Activated CD4-positive, alpha-beta T cell treated with anti-CD3 and anti-CD28 coated beads, Interleukin-2, Interleukin-6, amounts not matched to agents 100 ng/mL and 50 ng/mL, durations not matched to agents 16 hours and 8 hours (primary cell): ENCODE measurements around the gene GRIN2C.

Source experiments
- DNase-seq: peaks from one replicate; pipeline ENCODE4 v3.0.0-alpha.2; 2020

GRIN2C gene

GRCh38 chr17:74818291-74818938 lies 41.3 kb downstream of the GRIN2C start:
- DNase-seq = no peak

DNA sequence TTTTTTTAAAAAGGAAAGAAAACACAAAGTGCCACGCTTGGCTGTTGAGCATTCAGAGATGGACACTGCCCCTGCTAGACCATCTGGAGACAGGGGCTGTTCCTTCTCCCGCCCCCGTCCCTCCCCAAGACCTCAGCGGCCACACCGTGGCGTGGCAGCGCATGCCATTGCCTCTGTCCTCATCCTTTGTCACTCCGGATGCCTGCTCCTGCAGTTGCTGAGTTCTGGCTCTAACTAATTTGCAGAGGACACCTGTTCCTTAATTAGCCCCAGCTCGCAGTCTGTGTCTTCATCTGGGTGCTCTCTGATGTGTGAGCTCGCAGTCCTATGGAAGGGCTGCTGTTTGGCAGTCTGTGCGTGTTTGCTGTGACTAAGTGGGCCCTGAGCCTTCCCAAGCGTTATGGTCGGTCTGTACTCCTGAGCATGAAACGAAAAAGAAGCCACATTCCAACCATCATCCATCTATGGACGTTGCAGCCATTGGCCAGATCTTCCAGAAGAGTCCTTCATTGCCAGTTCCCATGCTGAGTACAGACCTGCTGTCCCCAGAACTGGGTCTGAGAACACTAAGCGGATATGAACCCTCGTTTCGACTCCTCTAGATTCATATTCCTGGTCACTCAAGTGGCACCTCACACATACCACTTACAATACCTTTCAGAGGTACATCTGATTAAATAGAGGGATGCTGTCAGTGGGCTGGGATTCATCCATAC lies 42.6 kb downstream of the GRIN2C start:
- no peak for DNase-seq

DNA sequence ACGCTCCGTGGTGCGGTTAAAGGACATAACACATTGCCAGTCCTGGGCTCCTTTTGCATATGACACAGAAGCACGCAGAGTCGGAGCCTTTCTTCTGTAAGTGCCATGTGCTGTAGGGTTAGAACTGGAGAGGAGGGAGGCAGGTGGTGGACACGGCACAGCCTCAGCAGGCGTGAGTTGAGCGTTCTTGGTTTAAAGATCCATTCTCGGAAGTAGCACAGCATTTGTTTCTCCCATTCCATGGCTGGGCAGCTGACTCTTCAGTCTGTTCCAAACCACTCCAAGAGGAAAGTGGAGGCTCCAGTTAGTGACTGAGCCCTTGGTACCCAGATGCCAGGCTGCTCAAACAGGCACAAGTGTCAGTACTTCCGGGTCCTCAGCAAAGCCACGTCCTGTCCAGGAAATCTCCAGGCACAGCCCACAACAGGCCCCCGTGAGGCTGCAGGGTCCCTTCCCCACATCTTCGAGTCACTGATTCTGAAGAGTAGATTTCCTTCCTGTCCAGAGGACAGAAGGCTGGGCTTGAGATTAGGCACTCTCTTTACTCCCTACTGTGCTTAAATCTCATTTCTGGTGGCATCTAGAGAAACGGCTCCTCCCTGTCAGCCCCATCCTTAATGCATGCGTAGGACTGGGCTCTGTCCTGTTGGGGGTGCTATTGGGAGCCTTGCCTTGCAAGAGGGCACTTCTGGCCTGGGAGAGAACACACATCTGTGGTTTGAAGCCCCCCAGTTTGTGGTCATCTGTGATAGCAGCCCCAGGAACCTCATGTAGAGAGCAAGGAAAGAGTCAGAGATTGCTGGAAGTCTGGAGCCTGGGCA lies 43.9 kb downstream of the GRIN2C start:
- peak; percentile 8 for DNase-seq

GRCh38 chr17:74815067-74815466 lies 44.6 kb downstream of the GRIN2C start:
- no peak for DNase-seq

DNA sequence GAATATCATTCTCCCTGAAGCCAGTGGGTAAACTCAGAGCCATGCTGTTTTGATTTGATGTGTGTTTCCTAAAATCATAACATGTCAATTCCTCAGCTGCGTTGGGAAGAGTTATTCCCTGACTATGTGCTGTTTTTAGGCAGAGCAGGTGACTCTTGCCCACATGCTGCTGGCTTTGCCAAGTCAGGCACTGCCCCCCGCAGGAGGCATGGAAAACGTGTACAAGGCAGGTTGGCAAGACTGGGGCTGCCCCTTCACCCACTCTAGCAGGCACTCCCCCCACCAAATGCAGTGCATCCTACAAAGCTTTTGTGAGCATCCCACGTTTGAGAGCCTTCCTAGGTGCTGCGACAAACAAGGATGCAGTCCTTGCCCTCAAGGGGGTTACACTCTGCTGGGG lies 45.2 kb downstream of the GRIN2C start:
- DNase-seq = no peak

GRCh38 chr17:74812109-74813009 lies 47.3 kb downstream of the GRIN2C start:
- no peak for DNase-seq

DNA sequence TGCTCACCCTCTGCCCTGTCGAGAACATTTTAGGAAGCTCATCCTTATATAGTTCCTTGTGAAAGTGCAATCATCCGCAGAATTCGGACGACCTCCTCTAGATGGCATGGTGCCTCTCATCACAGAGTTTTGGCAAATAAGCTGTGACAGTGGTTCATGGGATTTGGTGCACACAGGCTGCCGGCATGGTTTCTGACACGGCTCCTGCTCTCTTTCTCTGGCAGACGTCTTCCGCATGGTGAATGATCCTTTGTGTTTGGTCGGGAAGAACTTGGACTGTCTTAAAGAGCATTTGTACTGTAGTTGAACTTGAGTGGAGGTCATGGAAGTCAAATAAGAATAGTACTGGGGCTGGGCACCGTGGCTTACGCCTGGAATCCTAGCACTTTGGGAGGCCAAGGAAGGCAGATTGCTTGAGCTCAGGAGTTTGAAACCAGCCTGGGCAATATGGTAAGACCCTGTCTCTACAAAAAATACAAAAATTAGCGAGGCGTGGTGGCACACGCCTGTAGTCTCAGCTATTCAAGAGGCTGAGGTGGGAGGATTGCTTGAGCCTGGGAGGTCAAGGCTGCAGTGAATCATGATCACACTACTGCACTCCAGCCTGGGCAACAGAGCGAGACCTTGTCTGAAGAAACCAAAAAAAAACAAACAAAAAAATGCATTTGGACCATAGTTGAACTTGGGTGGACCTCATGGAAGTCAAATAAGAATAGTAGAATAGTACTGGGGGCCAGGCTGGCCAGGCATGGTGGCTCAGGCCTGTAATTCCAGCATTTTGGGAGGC lies 48.8 kb downstream of the GRIN2C start:
- no peak for DNase-seq

DNA sequence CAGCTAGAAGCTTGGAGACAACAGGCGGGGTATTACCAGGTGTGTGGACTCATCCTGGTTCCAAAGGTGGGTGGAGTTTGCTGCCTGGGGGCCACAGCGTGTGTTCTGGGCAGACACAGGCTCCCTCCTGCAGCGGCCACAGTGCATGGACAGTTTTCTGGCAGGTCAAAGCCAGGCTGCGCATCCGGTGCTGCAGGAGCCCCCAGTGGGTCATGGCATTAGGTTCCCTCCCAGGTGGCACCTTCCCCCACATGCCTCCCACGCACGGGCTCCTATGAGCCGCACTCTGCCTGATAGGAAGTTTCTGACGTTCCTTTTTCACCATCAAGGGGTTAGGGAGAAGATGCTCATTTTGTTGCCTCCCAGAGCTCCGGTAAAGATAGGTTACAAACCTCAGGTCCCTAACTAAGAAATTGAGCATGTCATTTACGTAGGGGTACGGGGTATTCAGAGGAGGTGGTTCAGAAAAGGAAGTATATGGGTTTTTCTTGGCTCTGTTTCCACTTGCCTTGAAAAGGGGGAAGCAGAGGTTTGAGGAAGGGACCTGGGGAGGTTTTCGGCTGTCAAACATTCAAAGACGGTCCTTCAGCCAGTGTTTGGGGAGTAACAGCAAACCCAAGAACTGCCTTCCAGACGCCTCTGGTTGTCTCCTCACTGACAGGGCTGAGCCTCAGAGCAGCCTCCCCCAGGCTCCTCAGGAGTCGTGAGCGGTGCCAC lies 50.8 kb downstream of the GRIN2C start:
- no peak for DNase-seq

- no peak for DNase-seq
Observed at GRCh38 chr17:74807925-74808324, 51.8 kb downstream of the GRIN2C start.

- DNase-seq = no peak
Observed at GRCh38 chr17:74807441-74807840, 52.2 kb downstream of the GRIN2C start.

DNA sequence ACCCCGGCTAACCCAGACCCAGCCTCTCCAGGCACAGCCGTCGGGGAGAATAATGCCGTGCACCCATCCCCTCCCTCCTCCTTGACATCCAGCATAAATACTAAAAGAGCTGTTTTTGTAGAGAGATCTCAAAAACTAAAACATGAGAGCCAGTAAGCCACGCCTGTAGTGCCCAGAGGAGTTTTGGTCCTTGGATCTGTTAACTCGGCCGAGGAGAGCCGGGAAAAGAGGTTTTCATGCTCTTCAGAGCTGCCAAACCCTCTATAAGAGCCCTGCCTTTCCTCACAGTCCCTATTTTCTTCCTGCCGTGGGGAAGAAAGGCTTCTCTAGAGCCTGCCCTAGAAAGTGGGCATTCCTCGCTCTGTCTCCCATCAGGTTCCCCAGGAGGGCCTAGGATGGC lies 53.4 kb downstream of the GRIN2C start:
- no peak for DNase-seq

DNA sequence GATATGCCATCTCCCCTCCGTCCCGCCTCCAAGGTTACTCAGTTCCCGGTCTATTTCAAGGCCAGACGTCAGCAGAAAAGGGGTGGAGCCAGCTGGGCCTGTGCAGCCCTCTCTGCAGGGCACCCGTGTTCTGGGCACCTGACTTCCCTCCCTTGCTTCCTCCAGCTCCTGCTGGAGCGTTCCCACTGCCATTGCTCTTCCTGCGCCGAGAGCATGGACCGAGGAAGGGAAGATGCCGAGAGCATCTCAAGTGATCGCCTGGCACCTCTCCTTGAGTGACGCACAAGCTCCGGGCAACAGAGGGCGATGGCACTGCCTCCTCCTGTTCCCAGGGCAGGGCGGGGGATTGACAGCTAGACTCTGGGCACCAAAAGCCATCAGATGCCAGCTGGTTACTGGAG lies 54.1 kb downstream of the GRIN2C start:
- DNase-seq = no peak

GRCh38 chr17:74804683-74805082 lies 55.0 kb downstream of the GRIN2C start:
- no peak for DNase-seq

DNA sequence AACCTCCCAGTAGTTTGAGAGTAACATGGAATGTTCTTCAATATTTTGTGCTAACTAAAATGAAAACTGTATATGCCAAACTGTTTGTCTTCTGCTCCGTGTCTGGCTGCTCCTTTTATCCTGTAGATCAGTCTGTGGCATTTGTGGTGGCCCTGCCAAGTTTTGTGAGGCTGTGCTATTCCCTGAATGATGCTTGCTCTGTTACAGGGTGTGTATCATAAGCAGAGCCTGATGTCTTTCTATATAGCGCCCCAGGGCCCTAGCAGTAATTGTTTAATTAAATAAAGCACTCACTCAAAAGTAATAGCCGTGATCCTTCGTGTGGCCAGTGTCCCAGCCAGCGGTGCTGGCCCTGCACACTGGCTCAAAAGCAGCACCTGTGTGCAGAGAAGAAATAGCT lies 55.7 kb downstream of the GRIN2C start:
- no peak for DNase-seq

DNA sequence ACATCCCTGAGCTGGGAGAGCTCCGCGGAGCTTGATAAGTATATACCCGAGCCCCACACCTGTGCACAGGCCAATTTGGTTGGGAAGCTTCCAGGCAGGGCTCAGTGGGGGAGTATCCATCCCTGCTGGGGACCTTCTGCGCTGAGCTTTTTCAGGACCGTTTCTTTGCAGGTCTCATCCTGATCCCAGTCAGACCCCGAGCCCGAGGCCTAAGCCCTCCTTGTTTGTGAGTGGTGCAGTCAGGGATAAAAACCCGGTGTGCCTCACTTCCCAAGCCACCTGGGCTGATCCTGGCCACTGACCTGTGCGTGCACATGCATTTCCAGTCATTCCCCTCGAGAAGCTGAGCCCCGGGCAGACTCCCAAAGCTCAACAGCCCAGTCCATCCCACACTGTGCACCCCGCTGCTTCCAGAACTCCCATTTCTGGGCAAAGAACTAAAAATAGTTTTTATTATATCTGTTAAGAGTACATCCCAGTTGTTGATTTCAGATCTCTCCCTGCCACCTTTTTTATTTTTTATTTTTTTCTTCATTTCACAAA lies 56.2 kb downstream of the GRIN2C start:
- no peak for DNase-seq

- no peak for DNase-seq
Observed at GRCh38 chr17:74801896-74802295, 57.8 kb downstream of the GRIN2C start.

- DNase-seq = no peak
Observed at GRCh38 chr17:74800531-74800930, 59.2 kb downstream of the GRIN2C start.

DNA sequence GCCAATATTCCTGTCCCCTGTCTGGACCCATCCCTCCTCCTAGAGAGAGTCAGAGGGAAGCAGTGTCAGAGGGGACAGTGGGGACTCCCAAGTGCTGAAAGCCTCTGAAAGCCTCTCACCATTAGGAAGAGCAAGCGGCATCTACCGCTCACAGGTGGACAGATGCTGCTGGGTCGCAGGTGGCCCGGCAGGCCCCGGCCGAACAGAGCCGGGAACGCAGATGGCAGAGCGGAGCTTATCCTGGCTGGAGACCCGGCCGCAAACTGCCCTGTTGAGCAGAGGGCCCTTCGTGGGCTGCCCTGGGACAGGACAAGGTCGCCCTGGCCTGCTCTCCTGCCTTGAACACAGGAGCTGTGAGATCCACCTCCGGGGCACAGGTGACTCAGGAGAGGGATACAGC lies 60.6 kb downstream of the GRIN2C start:
- no peak for DNase-seq

DNA sequence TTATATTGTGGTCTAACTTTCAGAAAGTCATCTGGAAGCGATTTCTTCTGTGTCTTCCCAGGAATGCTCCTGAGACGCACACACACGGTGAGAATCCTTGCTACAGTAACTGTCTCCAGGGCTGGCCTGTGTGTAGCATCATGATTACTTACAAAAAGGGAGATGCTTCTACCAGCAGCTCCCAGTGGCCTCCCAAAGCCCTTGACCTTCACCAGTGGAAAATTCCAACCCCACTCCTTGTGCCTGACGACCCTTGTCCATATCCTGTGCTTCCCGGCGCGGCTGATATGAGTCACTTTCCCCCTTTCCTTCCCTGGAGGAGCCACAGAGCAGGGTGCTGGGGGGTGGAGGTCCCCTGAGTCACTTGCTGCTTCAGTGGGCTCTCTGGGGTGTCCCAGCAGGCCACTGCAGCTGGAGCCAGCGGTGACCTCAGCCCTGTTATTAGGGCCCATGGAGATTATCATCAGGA lies 61.4 kb downstream of the GRIN2C start:
- DNase-seq = no peak

DNA sequence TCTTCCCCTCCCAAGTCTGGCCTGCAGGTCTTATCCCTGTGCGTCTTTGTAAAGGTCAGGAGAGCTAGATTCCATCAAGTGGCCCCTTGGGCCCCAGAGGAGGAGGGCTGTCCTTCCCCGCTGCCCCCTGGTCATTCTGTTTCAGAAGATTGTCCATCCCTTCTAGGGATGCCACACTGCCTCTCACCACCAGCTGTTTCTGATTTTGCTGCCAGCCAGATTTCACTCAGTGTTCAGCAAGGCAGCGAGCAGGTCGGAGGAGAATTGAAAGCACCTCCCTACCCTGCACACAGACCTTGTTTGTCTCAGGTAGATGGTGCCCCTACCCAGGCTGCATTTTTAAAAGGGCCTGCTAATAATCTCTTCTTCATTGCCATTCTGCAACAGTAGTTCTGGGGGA lies 61.9 kb downstream of the GRIN2C start:
- DNase-seq = no peak

DNA sequence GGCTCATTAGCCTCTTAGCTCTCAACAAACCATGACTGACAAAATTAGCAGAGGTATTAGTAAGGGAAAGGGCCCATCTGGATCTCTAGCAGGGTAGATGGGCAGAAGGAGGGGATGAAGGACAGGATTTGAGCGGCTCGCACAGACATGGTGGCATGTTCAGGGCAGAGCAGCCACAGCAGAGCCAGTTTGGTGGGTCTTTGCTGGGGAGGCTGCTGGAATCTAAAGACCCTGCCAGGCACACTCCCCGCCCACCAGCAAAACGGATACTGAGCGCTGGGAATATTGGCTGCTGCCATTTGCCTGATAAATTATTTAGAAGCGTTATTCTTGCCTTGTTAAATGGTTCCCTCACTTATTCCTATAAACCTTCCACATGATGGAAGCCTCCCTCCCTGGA lies 62.8 kb downstream of the GRIN2C start:
- no peak for DNase-seq
